Activated CD4-positive, alpha-beta T cell treated with anti-CD3 and anti-CD28 coated beads for 24 hours (primary cell): Measurements from ENCODE around the gene MAPK9.
A peak's percentile ranks its signal among the peaks of the same experiment; 100 is the strongest.
"Not testable (repeated sequence)": the region's sequence is repeated elsewhere in the genome, so short reads cannot be mapped to it uniquely, and the experiment has no call there.

Source experiments
- DNase-seq, 2 donors: peaks; one replicate each; pipeline ENCODE4 v3.0.0-alpha.2; 2020; ENCODE audit warnings: low read depth in 2 of 2

Gene MAPK9

GRCh38 chr5:180326989-180327565 lies 35.2 kb upstream of the MAPK9 start:
- no peak for DNase-seq

- DNase-seq, result no peak
These were observed 32.7 kb upstream of the MAPK9 start for GRCh38 chr5:180324601-180324950.

- DNase-seq, result no peak
These were observed 32.2 kb upstream of the MAPK9 start for GRCh38 chr5:180323941-180324600.

GRCh38 chr5:180323160-180323559 lies 31.3 kb upstream of the MAPK9 start:
- no peak for DNase-seq

- DNase-seq, result no peak
These were observed 26.7 kb upstream of the MAPK9 start for GRCh38 chr5:180318456-180319089.

- DNase-seq, result no peak
These were observed 24.7 kb upstream of the MAPK9 start for GRCh38 chr5:180316586-180316985.

- DNase-seq, result peak; percentile 63 to 66
These were observed 23.9 kb upstream of the MAPK9 start for GRCh38 chr5:180315762-180316212.

GRCh38 chr5:180313677-180314505 lies 22.0 kb upstream of the MAPK9 start:
- peak in 1 of 2 donors; percentile 62 for DNase-seq

GRCh38 chr5:180311216-180311615 lies 19.3 kb upstream of the MAPK9 start:
- no peak for DNase-seq

- DNase-seq, result no peak
These were observed 14.9 kb upstream of the MAPK9 start for GRCh38 chr5:180306796-180307195.

GRCh38 chr5:180305481-180305880 lies 13.6 kb upstream of the MAPK9 start:
- DNase-seq, result no peak

GRCh38 chr5:180304431-180305375 lies 12.8 kb upstream of the MAPK9 start:
- DNase-seq, result no peak

- DNase-seq, result no peak
These were observed 12.1 kb upstream of the MAPK9 start for GRCh38 chr5:180304016-180304292.

- no peak for DNase-seq
These were observed 11.5 kb upstream of the MAPK9 start for GRCh38 chr5:180303226-180304015.

GRCh38 chr5:180302256-180302655 lies 10.4 kb upstream of the MAPK9 start:
- no peak for DNase-seq

- no peak for DNase-seq
These were observed 9.4 kb upstream of the MAPK9 start for GRCh38 chr5:180301253-180301652.

- DNase-seq, result no peak
These were observed 7.6 kb upstream of the MAPK9 start for GRCh38 chr5:180299526-180299925.

GRCh38 chr5:180299014-180299413 lies 7.1 kb upstream of the MAPK9 start:
- not testable (repeated sequence) for DNase-seq

GRCh38 chr5:180297587-180298282 lies 5.9 kb upstream of the MAPK9 start:
- DNase-seq, result no peak

- no peak for DNase-seq
These were observed 4.9 kb upstream of the MAPK9 start for GRCh38 chr5:180296771-180297170.
